Measurements from ENCODE around the gene RPL26.
"Not testable (repeated sequence)": the region's sequence is repeated elsewhere in the genome, so short reads cannot be mapped to it uniquely, and the experiment has no call there.

RPL26 gene

DNA sequence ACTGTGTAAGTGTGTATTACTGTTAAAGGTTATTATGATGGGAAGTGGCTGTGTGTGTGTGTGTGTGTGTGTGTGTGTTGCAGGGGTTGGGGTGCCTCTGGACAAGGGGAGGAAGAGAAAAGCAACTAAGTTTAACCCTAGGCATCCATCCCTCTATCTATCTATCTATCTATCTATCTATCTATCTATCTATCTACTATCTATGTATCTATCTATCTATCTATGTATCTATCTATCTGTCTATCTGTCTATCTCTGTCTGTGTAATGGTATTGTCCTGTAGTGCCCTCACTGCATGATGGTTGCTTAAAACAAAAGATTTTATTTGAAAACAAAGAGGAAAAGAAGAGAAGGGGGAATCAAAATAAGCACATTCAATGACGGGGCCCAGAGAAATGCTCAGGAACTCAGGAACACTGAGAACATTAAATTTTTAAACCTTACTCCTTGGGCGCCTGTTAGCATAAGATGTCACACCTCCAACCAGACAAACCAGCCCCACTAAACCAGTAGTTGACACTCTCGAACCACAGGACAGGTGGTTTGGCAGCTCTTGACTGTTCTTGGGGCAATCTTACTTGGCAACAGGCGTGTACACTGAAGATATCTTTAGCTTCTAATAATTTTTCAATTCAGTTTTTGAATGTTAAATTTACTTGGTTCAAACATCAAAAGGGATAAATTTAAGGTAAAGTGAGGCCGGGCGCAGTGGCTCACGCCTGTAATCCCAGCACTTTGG is 5.1 kb upstream of the RPL26 start:
- no peak for DNase-seq (ENCODE audit: low spot score)
- Mint-ChIP-seq H3K4me3 (no peak overlapping the region), H3K27ac (no peak overlapping the region), H3K36me3 (ENCODE audit: low read depth) (peaks cover under 1% of the 10 kb centered on the region), H3K4me1 (ENCODE audit: low read depth) (peaks cover 16% of the 10 kb centered on the region), H3K27me3 (ENCODE audit: low read depth) (no peaks in the 10 kb centered on the region), H3K9me3 (no peaks in the 10 kb centered on the region)

DNA sequence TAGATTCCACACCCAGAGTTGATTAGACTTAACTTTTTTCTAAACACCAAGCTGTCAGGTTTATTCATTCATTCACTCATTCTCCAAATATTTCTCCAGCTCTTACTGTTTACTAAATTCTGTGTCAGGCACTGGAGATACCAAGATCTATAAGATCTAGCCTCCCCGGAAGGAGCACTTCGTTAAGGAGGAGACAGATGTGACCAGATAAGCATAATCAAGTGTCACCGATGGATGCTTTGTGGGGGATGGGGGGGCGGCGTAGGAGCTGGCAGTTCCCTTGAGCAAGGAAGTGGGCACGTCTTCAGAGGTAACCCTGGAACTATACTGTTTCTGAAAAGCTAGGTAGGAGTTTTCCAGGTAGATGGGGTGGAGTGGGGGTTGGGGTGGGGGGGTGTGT is 3.8 kb upstream of the RPL26 start:
- Mint-ChIP-seq H3K9me3 (no peaks in the 10 kb centered on the region), H3K4me3 (peak overlapping the region; percentile 6), H3K27ac (peak overlapping the region; percentile 6), H3K27me3 (ENCODE audit: low read depth) (no peaks in the 10 kb centered on the region), H3K36me3 (ENCODE audit: low read depth) (peaks cover 13% of the 10 kb centered on the region), H3K4me1 (ENCODE audit: low read depth) (peaks cover 20% of the 10 kb centered on the region)
- no peak for DNase-seq (ENCODE audit: low spot score)

DNA sequence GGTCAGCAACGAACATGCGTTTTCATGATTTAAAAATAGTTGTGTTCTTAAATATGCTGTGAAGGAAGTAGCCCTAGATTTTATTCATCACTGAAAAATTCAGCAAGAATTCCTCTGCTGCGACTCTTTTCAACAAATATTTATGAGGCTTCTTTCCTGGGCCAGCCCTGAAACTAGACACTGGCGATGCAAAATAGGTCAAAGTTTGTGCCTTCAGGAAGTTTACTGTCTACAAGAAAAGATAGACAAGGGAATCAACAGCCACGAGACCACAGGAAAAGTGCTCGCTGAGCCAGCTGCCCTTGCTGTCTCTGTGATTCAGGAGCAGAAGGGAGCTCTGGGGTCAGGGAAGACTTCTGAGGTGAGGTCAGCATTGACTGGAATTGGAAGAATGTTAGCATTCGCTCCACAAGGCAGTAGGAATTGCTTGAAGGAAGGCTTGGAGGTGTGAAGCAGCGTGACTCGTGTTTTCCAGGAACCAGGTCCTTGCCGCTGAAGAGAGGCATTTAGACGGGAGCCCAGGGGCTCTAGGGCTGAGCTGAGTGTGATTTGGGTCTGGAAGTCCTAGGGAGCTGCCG is 1.9 kb upstream of the RPL26 start:
- DNase-seq (ENCODE audit: low spot score) = no peak
- Mint-ChIP-seq H3K27ac (peak overlapping the region; percentile 70), H3K9me3 (no peaks in the 10 kb centered on the region), H3K4me1 (ENCODE audit: low read depth) (peaks cover 37% of the 10 kb centered on the region), H3K36me3 (ENCODE audit: low read depth) (peaks cover 31% of the 10 kb centered on the region), H3K4me3 (peak overlapping the region; percentile 89), H3K27me3 (ENCODE audit: low read depth) (no peaks in the 10 kb centered on the region)

DNA sequence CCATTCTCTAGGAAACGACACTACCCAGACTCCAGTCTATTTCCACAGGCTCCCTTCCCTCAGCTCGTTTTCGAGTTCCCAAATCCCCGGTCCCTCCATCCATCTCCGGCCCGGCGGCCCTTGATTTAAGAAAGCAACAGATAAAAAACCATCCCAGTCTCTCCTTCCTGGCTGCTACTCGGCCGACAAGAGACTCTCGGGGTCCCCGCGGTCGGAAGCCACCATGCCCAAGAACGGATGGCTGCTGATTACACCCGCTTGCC is 182 bp downstream of the RPL26 start:
- Mint-ChIP-seq H3K27ac (peak overlapping the region; percentile 89), H3K36me3 (ENCODE audit: low read depth) (peaks cover 48% of the 10 kb centered on the region), H3K4me3 (peak overlapping the region; percentile 89), H3K9me3 (no peaks in the 10 kb centered on the region), H3K4me1 (ENCODE audit: low read depth) (peaks cover 46% of the 10 kb centered on the region), H3K27me3 (ENCODE audit: low read depth) (no peaks in the 10 kb centered on the region)
- DNase-seq (ENCODE audit: low spot score) = no peak

DNA sequence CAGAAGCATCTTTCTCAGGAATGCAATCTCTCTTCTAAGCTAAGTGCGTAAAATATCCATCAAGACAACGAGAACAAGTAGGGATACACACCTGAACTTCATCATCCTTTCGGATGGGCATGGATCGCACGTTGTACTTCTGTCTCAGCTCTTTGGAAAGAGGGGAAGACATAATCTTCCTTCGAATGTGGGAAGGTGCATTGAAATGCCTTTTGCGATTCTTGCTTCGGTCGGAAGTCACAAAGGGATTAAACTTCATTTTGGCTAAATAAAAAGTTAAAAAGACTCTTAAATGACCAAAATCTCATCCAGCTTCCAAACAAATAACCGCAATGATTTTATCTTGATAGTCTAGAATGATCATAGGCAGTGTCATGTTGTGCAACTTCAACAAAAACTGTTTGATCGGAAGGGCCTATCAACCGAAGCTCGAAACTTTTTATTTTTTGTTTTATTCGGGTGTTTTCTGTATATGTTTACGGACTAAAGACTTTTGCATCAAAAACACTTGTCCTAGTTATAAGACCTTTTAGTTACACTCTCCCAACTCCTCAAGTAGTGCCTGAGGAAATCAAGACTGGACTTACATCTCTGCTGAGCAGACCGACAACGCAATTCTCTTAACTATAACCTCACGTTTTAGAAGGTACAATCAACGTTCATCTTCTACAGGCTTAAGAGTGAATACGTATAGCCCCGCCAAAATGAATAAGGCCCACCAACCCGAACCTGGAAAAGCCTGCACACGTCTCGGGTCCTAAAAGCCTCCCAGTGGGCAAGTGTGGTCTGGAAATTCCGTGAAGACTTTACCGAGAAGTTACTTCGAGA is 727 bp downstream of the RPL26 start:
- peaks cover 47% of the 10 kb centered on the region for H3K4me1 Mint-ChIP-seq (ENCODE audit: low read depth)
- H3K27ac Mint-ChIP-seq = peak overlapping the region; percentile 89
- no peaks in the 10 kb centered on the region for H3K9me3 Mint-ChIP-seq
- peak overlapping the region; percentile 89 for H3K4me3 Mint-ChIP-seq
- DNase-seq (ENCODE audit: low spot score) = no peak
- no peaks in the 10 kb centered on the region for H3K27me3 Mint-ChIP-seq (ENCODE audit: low read depth)
- H3K36me3 Mint-ChIP-seq (ENCODE audit: low read depth) = peaks cover 54% of the 10 kb centered on the region

DNA sequence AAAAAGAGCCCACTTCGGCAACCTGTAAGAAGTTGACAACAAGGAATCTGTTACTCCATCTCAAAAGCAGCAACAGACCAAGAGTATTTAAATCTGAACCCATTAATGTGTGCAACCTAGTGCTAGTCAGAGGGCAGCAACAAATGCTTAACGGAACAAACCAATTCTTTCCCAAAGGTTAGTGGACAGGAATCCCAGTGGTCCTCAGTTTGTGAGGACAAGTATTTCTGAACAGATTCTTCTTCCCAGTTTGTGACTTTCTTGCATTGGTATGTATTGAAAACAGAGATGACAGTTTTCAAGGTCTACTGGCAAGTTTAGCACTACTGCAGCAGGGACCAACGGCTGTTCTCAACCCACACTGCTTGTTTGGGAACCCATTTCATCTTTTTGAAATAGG is 2.9 kb downstream of the RPL26 start:
- Mint-ChIP-seq H3K4me3 (peak overlapping the region; percentile 89), H3K9me3 (no peaks in the 10 kb centered on the region), H3K27ac (no peak overlapping the region), H3K4me1 (ENCODE audit: low read depth) (peaks cover 56% of the 10 kb centered on the region), H3K27me3 (ENCODE audit: low read depth) (no peaks in the 10 kb centered on the region), H3K36me3 (ENCODE audit: low read depth) (peaks cover 68% of the 10 kb centered on the region)
- no peak for DNase-seq (ENCODE audit: low spot score)

DNA sequence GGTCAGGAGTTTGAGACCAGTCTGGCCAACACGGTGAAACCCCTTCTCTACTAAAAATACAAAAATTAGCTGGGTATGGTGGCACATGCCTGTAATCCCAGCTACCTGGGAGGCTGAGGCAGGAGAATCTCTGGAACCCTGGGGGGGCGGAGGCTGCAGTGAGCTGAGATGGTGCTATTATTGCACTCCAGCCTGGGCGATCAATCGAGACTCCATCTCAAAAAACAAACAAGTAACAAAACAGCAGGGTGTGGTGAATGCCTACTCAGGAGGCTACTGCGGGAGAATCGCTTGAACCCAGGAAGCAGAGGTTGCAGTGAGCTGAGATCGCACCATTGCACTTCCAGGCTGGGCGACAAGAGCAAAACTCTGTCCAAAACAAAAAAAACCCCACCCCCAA is 4.9 kb downstream of the RPL26 start:
- not testable (repeated sequence) for H3K4me3 Mint-ChIP-seq
- H3K36me3 Mint-ChIP-seq (ENCODE audit: low read depth) = peaks cover 70% of the 10 kb centered on the region

DNA sequence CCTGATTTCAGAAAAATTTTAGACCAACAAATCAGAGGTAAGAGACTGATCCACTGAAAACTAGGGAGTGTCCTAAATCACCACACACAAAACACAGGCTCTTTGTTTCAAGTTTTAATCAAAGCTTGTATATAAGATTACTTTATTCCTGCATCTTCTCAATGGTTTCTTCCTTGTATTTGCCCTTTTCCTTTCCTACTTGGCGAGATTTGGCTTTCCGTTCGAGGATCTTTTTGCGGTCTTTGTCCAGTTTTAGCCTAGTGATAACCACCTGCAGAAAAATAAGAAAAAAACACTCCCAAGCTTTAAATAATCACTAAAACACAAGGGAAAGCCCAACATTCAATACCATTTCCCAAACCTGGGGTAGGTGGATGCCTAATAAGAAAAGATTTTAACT is 5.6 kb downstream of the RPL26 start:
- peaks cover 63% of the 10 kb centered on the region for H3K36me3 Mint-ChIP-seq (ENCODE audit: low read depth)
- DNase-seq (ENCODE audit: low spot score) = no peak
- H3K4me3 Mint-ChIP-seq = peak overlapping the region; percentile 88
- H3K4me1 Mint-ChIP-seq (ENCODE audit: low read depth) = peaks cover 55% of the 10 kb centered on the region
- H3K27me3 Mint-ChIP-seq (ENCODE audit: low read depth) = no peaks in the 10 kb centered on the region
- H3K27ac Mint-ChIP-seq = peak overlapping the region; percentile 79
- H3K9me3 Mint-ChIP-seq = no peaks in the 10 kb centered on the region

More for the DNA sequence above, 4.9 kb downstream of the RPL26 start:
- H3K4me1 Mint-ChIP-seq (ENCODE audit: low read depth) = peaks cover 55% of the 10 kb centered on the region
- H3K27ac Mint-ChIP-seq; H3K9me3 Mint-ChIP-seq; H3K27me3 Mint-ChIP-seq (ENCODE audit: low read depth); DNase-seq (ENCODE audit: low spot score): not testable (repeated sequence)

DNA sequence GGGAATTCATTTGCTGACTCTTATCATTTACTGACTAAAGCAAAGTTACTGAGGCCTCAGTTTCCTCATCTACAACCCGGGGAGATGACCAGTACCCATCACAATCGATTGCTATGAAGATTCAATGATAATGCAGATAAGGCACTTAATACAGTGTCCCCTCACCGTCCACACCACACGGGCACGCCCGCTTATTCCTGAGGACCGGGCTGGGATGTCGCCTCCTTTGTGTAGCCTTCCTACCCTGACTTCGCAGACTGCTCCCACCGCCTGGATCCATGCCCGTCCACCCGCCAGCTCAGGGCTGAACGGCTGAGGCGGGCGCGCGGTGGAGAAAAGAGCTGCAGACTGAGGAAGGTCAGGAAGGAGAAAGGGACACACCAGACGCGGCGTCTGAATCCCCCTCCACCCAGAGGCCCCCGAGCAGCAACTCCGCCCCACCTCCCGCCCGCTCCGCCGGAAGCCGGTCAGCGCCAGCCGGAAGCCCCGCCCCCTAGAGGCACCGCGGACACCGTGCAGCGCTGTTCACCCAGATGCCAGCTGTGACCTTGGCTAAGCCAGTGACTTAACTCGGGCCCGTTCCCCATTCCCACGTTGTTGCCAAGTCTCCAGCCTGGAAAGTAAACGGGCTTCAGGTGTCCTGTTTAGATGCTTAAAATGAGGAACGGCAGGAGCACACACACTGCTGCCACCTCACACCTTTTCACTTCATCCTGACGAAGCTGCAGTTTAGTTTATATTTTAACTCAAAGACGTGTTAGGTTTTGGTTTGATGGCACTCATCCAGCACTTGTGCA is 6.5 kb downstream of the RPL26 start, which contains the start of gene KRABD2:
Gene KRABD2 (minus strand): TSS at position 434 of the 797 bp plus-strand sequence.
- H3K4me3 Mint-ChIP-seq = peak within 1 kb of the TSS; percentile 88
- DNase-seq (ENCODE audit: low spot score) = peak; percentile 88
- peaks cover 55% of the 10 kb centered on the region for H3K36me3 Mint-ChIP-seq (ENCODE audit: low read depth)
- peak within 1 kb of the TSS; percentile 79 for H3K27ac Mint-ChIP-seq
- no peaks in the 10 kb centered on the region for H3K27me3 Mint-ChIP-seq (ENCODE audit: low read depth)
- peaks cover 50% of the 10 kb centered on the region for H3K4me1 Mint-ChIP-seq (ENCODE audit: low read depth)
- no peaks in the 10 kb centered on the region for H3K9me3 Mint-ChIP-seq

DNA sequence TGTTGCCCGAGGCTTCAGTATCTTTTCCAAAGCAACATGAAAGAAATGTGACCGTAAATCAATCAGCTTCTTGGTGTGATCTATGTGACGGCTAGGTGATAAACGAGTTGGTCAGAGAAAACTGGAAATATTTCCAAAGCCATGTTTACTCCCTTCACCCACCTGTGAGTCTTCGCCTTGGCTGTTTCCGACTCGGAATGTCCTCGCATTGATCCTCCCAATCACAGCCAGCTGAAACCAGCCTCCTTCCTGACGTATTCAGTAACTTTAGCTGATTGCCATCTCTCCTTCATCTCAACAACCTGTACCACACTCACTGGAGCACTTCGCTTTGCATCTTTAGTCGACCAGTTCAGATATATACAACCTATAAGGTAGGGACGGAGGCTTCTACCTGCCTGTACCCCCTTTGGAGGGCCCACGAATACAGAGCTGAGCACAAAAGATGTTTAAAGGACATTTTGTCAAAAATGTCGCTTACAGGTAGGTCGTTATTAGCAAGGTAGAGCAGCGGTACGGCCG is 7.2 kb downstream of the RPL26 start:
- H3K36me3 Mint-ChIP-seq (ENCODE audit: low read depth) = peaks cover 48% of the 10 kb centered on the region
- peaks cover 43% of the 10 kb centered on the region for H3K4me1 Mint-ChIP-seq (ENCODE audit: low read depth)
- H3K9me3 Mint-ChIP-seq = no peaks in the 10 kb centered on the region
- H3K4me3 Mint-ChIP-seq = peak overlapping the region; percentile 88
- peak overlapping the region; percentile 79 for H3K27ac Mint-ChIP-seq
- no peaks in the 10 kb centered on the region for H3K27me3 Mint-ChIP-seq (ENCODE audit: low read depth)
- no peak for DNase-seq (ENCODE audit: low spot score)

DNA sequence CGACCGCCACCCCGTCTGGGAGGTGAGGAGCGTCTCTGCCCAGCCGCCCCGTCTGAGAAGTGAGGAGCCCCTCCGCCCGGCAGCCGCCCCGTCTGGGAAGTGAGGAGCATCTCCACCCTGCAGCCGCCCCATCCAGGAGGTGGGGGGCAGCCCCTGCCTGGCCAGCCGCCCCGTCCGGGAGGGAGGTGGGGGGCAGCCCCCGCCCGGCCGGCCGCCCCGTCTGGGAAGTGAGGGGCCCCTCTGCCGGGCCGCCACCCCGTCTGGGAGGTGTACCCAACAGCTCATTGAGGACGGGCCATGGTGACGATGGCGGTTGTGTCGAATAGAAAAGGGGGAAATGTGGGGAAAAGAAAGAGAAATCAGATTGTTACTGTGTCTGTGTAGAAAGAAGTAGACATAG is 9.1 kb downstream of the RPL26 start:
- DNase-seq (ENCODE audit: low spot score); H3K4me3 Mint-ChIP-seq; H3K27me3 Mint-ChIP-seq (ENCODE audit: low read depth); H3K27ac Mint-ChIP-seq; H3K9me3 Mint-ChIP-seq: not testable (repeated sequence)
- H3K4me1 Mint-ChIP-seq (ENCODE audit: low read depth) = peaks cover 30% of the 10 kb centered on the region
- peaks cover 37% of the 10 kb centered on the region for H3K36me3 Mint-ChIP-seq (ENCODE audit: low read depth)

DNA sequence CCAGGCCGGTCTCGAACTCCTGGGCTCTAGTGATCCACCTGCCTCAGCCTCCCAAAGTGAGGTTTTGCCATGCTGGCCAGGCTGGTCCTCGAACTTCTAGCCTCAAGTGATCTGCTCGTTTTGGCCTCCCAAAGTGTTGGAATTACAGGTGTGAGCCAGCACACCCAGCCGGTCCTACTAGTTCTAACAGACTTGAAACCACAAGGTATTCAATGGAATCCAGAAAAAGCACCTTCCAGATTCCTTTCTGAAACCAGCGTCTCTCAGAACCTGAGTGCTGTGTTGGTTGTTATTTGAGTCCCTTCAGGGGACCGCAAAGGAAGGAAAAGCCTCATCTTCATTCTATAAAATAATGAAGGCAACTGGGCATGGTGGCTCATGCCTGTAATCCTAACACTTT is 10.6 kb downstream of the RPL26 start:
- Mint-ChIP-seq H3K4me3 (no peak overlapping the region), H3K36me3 (ENCODE audit: low read depth) (peaks cover 26% of the 10 kb centered on the region), H3K9me3 (no peaks in the 10 kb centered on the region), H3K4me1 (ENCODE audit: low read depth) (peaks cover 21% of the 10 kb centered on the region), H3K27me3 (ENCODE audit: low read depth) (no peaks in the 10 kb centered on the region), H3K27ac (no peak overlapping the region)
- DNase-seq (ENCODE audit: low spot score) = no peak

DNA sequence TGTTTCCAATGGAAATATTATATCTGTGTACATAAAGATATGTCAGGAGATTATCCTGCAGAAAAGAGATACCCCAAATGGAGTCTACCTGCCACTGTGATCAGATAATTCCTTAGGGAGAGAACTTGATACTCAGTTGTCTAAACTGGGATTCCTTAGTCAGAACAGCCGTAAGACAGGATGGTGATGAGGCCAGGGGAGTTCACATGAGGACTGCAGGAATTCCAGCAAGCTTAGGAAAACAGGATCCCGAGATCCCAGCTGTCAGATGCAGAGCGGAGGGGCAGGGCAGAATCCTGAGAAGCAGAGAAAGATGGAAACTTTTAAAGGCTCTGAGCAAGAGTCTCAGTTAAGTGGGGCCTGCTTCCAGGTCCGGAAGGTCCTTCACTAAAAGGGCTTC is 11.2 kb downstream of the RPL26 start:
- no peaks in the 10 kb centered on the region for H3K9me3 Mint-ChIP-seq
- no peak overlapping the region for H3K27ac Mint-ChIP-seq
- H3K27me3 Mint-ChIP-seq (ENCODE audit: low read depth) = no peaks in the 10 kb centered on the region
- H3K4me3 Mint-ChIP-seq = no peak overlapping the region
- H3K36me3 Mint-ChIP-seq (ENCODE audit: low read depth) = peaks cover 19% of the 10 kb centered on the region
- no peak for DNase-seq (ENCODE audit: low spot score)
- peaks cover 15% of the 10 kb centered on the region for H3K4me1 Mint-ChIP-seq (ENCODE audit: low read depth)

Measured in T-helper 2 cell treated with Interferon-gamma antibody and Interleukin-4, amounts not matched to agents 5 μg/mL and 100 μg/mL, for 36 hours (primary cell).